Measurements from ENCODE around the gene FGD3. TPM values are rescaled to one million over a fixed set of nuclear protein-coding genes. Genes with fewer than 3 reads are reported as not detected.

Gene FGD3
- total RNA-seq, 1 experiment from 2014 or later = 0.09 TPM

DNA sequence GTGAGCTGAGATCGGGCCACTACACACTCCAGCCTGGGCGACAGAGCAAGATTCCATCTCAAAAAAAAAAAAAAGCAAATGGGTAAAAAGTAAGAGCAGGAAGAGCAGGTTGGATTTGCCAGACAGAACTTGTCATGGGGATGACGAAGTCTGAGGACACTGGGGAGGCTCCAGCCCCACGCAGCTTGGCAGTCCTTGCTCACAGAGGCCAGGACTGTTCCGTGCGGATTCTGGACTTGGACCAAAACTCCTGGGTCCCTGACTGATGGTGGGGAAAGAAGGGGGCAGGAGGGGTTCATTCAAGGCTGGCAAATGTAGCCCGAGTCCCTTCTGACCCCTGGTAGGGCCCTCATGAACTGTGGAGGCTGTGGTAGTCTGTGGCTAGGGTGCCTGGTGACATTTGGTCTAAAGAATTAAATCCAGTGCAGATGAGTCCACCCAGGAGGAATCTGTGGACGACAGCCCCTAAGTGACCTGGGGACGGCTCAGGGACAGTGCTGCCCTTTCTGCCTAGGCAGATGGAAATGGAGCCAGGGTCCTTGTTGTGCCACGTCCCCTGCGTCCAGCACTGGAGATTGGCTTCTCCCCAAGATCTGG is 3.1 kb downstream of the FGD3 start:
- intact Hi-C loops (cut with micrococcal nuclease; ENCODE audit: unreplicated experiment) = loop anchor here (10.0 kb wide), 2 partner anchors 354 to 614 kb away; no protein-coding TSS in a partner anchor
- Histone ChIP-seq H3K27ac (ENCODE audit: low read depth, low read length, poor library complexity, severe bottlenecking) (no peak overlapping the region), H3K27me3 (replicated peaks; ENCODE audit: insufficient read depth, low read depth, low read length, poor library complexity) (no peaks in the 10 kb centered on the region), H3K4me1 (ENCODE audit: insufficient read depth, low read length, poor library complexity, severe bottlenecking) (peaks cover 4% of the 10 kb centered on the region), H3K9me3 (ENCODE audit: low read depth, low read length, poor library complexity, severe bottlenecking) (no peaks in the 10 kb centered on the region), H3K36me3 (ENCODE audit: insufficient read depth, low read length, poor library complexity, severe bottlenecking) (no peaks in the 10 kb centered on the region), H3K4me3 (ENCODE audit: low read depth, low read length, poor library complexity, severe bottlenecking) (no peak overlapping the region)
- BruUV-seq (replicated peaks) = no TSS peak
- TF ChIP-seq, protein P1, sequence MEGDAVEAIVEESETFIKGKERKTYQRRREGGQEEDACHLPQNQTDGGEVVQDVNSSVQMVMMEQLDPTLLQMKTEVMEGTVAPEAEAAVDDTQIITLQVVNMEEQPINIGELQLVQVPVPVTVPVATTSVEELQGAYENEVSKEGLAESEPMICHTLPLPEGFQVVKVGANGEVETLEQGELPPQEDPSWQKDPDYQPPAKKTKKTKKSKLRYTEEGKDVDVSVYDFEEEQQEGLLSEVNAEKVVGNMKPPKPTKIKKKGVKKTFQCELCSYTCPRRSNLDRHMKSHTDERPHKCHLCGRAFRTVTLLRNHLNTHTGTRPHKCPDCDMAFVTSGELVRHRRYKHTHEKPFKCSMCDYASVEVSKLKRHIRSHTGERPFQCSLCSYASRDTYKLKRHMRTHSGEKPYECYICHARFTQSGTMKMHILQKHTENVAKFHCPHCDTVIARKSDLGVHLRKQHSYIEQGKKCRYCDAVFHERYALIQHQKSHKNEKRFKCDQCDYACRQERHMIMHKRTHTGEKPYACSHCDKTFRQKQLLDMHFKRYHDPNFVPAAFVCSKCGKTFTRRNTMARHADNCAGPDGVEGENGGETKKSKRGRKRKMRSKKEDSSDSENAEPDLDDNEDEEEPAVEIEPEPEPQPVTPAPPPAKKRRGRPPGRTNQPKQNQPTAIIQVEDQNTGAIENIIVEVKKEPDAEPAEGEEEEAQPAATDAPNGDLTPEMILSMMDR (conservative IDR thresholded peaks at IDR 0.05; ENCODE audit: low read depth, low read length) = no peak
- TF ChIP-seq EZH2 (IDR thresholded peaks at IDR 0.05; ENCODE audit: borderline replicate concordance, low read depth, low read length, poor library complexity, severe bottlenecking) = no peak
- CTCF ChIA-PET = no interaction called here
- no peak for DNase-seq (ENCODE audit: low spot score)
- POLR2A ChIA-PET (ENCODE audit: low non-redundant PET) = no interaction called here

DNA sequence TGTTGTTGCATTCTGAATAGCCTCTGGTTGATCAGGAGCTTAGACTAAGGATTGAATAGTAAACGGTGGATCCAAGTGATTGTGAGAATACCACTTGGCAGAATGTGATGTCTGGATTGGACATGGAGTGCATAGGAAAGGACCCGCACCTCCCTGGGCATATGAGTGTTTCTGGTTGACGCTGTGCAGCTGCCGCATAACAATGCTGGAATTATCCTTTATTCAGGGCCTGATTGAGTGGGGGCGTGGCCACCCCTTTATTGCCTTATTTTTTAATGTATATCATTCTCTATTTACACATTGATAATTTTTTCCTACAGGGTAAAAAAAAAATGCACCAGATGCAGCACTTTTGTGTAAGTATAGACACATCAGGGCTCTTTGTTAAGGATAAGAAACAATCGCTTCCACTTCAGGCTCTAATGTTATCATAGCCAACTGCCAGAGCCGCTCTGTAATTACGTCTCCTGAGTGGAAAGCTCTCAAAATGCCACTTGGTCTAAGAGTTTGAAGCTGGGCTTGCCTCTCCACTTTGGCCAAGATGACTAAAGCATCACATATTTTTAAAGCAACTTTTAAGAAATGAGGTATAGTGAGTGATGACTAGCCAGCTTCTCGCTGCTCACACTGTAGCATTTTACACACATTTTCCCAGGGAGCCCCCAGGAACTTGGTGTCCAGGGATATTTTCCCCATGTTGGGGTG is 5.7 kb downstream of the FGD3 start:
- POLR2A ChIA-PET (ENCODE audit: low non-redundant PET) = no interaction called here
- DNase-seq (ENCODE audit: low spot score) = no peak
- CTCF ChIA-PET = interaction anchor here (0.6 kb wide), 1 partner anchor 51 kb away, joined by 3 read pairs; no protein-coding TSS in a partner anchor
- peaks cover 4% of the 10 kb centered on the region for H3K4me1 ChIP-seq (ENCODE audit: insufficient read depth, low read length, poor library complexity, severe bottlenecking)
- no peak overlapping the region for H3K27ac ChIP-seq (ENCODE audit: low read depth, low read length, poor library complexity, severe bottlenecking)
- no peaks in the 10 kb centered on the region for H3K27me3 ChIP-seq (replicated peaks; ENCODE audit: insufficient read depth, low read depth, low read length, poor library complexity)
- TF ChIP-seq, protein P1 (conservative IDR thresholded peaks at IDR 0.05; ENCODE audit: low read depth, low read length) = no peak
- no peak for TF ChIP-seq EZH2 (IDR thresholded peaks at IDR 0.05; ENCODE audit: borderline replicate concordance, low read depth, low read length, poor library complexity, severe bottlenecking)
- no peak overlapping the region for H3K4me3 ChIP-seq (ENCODE audit: low read depth, low read length, poor library complexity, severe bottlenecking)
- BruUV-seq (replicated peaks) = no TSS peak
- no peaks in the 10 kb centered on the region for H3K36me3 ChIP-seq (ENCODE audit: insufficient read depth, low read length, poor library complexity, severe bottlenecking)
- no peaks in the 10 kb centered on the region for H3K9me3 ChIP-seq (ENCODE audit: low read depth, low read length, poor library complexity, severe bottlenecking)
- intact Hi-C loops (cut with micrococcal nuclease; ENCODE audit: unreplicated experiment) = loop anchor here (10.0 kb wide), 2 partner anchors 352 to 612 kb away; no protein-coding TSS in a partner anchor

DNA sequence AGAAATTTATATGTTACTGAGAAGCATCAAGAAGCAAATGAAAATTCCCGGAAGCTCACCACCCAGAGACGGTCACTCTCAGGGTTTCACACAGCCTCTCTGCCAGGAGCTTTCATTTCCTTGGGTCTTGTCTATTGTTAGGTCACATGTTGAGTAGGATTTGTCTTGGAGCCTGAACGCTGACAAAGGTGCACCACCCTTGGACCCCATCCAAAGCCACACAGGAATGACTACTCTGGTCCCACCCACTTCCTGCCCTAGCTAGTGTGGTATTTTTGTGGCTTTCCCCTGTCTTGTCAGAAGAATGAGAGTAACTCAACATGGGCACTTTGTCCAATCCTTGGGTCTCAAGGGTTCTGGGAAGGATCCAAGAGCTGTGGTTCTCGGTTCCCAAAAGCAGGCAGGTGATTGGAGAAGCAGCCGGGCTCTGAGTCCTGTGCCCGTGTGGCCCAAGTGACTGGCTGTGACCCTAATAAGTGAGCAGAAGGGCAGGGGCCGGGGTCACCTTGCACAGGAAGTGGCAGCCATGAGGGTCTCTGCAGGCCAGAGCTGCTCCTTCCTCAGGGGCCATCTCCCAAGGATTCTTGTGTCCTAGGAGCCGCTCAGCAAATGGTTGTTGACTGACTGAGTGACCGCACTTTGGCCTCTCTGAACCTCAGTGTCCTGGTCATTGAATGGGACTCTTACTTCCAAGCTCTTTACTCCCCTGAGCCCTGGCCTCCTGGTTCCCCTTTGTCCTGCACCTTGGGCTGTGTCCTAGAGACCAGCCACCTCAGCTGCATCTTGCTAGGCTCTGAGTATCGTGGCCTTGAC is 6.9 kb downstream of the FGD3 start:
- no peaks in the 10 kb centered on the region for H3K27me3 ChIP-seq (replicated peaks; ENCODE audit: insufficient read depth, low read depth, low read length, poor library complexity)

More for the DNA sequence above, 6.9 kb downstream of the FGD3 start:
- no peak for TF ChIP-seq EZH2 (IDR thresholded peaks at IDR 0.05; ENCODE audit: borderline replicate concordance, low read depth, low read length, poor library complexity, severe bottlenecking)
- TF ChIP-seq, protein P1 (conservative IDR thresholded peaks at IDR 0.05; ENCODE audit: low read depth, low read length) = no peak
- POLR2A ChIA-PET (ENCODE audit: low non-redundant PET) = no interaction called here
- no peaks in the 10 kb centered on the region for H3K36me3 ChIP-seq (ENCODE audit: insufficient read depth, low read length, poor library complexity, severe bottlenecking)
- CTCF ChIA-PET = no interaction called here
- H3K27ac ChIP-seq (ENCODE audit: low read depth, low read length, poor library complexity, severe bottlenecking) = no peak overlapping the region
- DNase-seq (ENCODE audit: low spot score) = no peak
- intact Hi-C loops (cut with micrococcal nuclease; ENCODE audit: unreplicated experiment) = loop anchor here (10.0 kb wide), 2 partner anchors 351 to 611 kb away; no protein-coding TSS in a partner anchor
- H3K4me1 ChIP-seq (ENCODE audit: insufficient read depth, low read length, poor library complexity, severe bottlenecking) = peaks cover 4% of the 10 kb centered on the region
- BruUV-seq (replicated peaks) = no TSS peak
- no peaks in the 10 kb centered on the region for H3K9me3 ChIP-seq (ENCODE audit: low read depth, low read length, poor library complexity, severe bottlenecking)
- H3K4me3 ChIP-seq (ENCODE audit: low read depth, low read length, poor library complexity, severe bottlenecking) = no peak overlapping the region

Measured in A673 (cell line).